Embryonic facial prominence (tissue), 1 donor: ENCODE data around the gene USP6NL.
"Not testable (repeated sequence)": the region's sequence is repeated elsewhere in the genome, so short reads cannot be mapped to it uniquely, and the experiment has no call there.

Experiments
- DNase-seq: peaks from one replicate; pipeline ENCODE4 v3.0.0-alpha.2; 2016; ENCODE audit errors: extremely low spot score

The USP6NL gene

DNA sequence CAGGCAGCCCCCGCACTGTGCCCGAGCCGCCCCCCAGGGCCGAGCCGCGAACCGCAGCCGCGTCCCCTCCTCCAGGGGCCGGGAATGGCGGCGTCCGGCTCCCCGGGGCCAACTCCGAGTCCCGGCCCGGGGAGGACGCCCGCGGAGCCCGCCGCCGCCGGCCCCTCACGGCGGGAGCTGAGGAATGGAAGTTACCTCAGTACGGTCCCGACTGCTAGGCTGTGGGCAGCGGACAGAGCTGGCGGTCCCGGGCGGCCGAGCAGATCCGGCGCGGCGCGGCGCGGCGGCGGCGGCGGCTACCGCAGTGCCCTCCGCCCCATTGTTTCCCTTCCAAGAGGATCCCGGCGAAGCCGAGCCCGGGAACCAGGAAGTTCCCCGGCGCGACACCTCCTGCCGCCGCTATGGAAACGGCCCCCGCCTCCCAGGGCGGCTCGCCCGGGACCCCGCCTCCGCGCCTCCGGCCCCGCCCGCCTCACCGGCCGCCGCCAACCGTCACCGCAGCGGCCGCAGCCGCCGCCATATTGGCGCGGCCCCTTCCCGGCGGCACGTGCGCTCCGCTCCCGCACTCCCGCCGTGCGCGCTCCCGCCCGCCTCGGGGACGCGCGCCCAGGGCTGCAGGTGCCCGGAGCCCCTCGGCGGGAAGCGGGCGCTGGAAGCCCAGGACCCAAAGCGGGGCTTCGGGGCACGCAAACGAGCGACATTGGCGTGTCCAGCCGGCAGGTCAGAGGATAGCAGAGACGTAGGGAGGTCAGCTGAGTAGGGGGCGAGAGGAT lies at the start of gene USP6NL:
Gene USP6NL (minus strand): TSS at position 403 of the 773 bp plus-strand sequence. CDS start 14,016 bp downstream, outside the sequence.
- DNase-seq: peak; percentile 27

DNA sequence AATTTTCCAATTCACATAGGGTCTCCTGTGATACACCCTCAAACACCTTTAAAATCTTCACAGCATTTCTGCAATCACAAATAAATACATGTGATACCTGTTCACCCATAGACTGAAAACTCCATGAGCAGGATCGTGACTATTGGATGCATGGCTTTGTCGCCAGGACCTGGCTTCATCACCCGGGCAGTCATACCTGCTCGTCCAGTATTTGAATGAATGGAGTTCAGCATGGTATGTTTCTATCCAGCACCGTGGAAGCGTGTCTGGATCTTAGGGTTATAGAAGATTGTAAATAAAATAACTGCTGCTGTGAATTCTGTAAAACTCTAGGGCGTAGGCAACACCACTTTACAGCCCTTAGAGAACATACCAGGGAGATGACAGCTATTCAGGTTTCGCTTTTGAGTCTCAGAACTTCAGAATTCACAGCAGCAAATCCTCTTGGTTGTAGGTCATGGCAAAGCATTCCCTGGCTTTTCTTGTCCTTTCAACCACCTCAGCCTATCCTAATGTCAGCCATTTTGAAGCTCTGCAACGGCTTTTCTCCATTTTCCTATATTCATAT lies 47.4 kb upstream of the USP6NL start:
- DNase-seq: no peak

- DNase-seq: no peak
Measured at GRCh38 chr10:11655836-11656235, 44.4 kb upstream of the USP6NL start.

DNA sequence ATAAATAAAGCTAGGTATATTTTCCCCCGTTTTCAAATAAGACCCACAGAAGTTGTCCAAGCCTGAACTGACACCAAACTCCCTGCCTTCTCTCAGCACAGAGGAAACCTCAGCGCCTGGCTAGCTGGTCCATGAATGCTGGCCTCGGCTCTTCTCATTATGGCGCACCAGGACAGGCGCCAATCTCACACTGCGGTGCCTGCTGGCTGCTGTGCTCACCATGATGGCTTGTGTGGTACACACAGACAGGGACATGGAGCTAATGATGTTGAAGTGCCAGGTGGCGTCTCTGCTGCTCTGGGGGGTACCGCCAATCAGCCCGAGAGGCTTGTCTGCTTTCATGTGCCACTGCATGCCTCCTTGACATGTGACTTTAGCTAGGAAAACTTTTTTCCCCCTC lies 43.2 kb upstream of the USP6NL start:
- DNase-seq: no peak

DNA sequence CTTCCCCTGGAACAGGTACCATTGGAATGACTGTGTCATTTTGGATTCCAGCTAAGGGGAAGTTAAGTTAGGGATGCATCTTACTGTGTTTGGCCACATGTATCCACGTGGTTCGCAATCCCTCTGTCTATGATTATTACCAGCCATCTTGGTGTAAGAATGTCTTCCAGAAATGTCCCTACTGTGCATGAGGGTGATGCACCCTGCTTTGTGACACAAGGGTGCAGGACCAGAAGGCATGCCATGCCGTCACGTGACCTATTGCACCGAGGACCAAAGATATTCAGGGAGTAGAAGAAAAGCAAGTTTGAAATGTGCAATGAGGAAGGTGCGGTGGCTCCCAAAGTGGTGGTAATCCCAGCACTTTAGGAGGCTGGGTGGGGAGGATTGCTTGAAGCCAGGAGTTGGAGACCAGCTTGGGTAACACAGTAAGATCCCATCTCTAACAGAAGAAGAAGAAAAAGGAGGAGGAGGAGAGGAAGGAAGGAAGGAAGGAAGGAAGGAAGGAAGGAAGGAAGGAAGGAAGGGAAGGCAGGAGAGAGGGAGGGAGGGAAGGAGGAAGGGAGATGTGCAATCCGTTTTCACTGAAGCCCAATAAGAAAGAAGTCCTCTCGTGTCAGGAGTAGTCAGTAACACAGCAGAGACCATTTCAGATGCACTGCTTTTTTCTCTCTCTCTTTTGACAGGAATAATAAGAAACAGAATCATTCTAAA lies 42.5 kb upstream of the USP6NL start:
- no peak for DNase-seq

GRCh38 chr10:11647676-11648075 lies 36.2 kb upstream of the USP6NL start:
- no peak for DNase-seq

- DNase-seq: no peak
Measured at GRCh38 chr10:11646450-11646849, 35.0 kb upstream of the USP6NL start.

GRCh38 chr10:11643039-11643438 lies 31.6 kb upstream of the USP6NL start:
- DNase-seq: no peak

DNA sequence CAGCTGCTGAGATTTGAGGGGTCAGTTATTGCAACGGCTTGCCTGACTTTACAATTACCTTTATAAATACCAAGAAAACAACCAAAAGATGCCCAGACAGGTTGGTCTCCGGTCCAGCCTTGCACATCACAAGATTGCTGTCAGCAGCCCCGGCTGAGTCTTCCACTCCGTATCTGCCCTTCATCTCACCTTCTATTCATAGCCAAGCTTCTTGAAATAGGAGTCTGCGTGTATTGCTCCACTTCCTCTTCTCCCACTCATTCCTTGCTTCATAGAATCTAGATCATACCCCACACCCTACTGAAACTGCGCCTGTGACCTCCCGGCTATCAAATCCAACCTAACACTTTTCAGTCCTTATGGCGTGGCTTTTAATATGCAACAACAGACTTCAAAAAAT lies 31.1 kb upstream of the USP6NL start:
- no peak for DNase-seq

DNA sequence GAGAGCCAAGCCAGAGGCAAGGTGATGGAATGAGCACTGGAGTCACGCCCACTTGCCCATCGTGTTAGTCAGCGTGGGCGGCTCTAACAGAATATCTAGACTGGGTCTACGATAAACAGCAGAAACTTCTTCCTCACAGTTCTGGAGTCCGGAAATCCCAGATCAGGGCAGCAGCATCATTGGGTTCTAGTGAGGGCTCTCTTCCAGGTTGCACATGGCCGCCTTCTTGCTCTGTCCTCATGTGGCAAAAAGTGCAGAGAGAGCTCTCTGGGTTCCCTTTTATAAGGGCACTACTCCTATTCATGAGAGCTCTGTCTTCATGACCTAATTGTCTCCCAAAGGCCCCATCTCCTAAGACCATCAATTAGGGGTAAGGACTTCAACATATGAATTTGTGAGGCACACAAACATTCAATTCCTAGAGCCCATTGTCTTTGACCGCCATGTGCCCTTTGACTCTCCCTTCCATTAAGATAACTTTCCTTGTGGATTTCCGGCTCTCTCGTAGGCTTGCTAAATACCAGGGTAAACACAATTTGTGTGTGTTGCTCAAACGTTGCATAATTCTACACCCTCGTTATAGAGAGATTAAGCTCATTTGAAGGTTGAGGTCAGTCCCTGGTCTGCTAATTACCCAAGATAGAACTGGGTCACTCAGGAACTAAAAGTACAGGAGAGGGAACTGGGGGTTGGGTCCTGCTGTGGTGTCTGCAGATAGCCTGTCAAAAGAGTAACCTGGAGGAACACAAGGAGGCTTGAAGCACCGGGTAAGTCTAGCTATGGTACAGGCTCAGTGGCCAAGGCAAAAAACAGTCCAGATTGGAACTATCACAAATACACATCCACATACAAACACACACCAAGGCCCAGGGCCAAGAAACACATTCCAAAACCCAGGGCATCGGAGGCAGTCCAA lies 28.7 kb upstream of the USP6NL start:
- DNase-seq: no peak

DNA sequence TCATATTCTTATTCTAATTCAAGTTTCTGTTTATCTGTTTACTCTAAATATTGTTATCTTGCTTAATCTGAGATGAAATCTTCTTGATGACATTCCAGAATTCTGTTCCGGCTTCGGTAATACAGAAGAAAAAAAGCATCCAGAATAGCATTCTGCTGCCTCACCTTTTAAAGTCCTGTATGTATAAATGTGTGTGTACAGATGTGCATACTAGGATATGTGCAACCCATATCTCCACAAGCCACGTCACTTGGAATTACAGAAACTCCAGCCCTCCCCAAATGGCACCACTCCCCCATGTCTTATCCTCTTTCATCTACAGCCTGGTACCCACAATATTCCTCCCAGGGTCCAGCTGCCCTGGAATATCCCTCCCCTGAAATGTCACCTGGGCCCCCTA lies 27.9 kb upstream of the USP6NL start:
- no peak for DNase-seq

GRCh38 chr10:11638055-11638698 lies 26.7 kb upstream of the USP6NL start:
- no peak for DNase-seq

- no peak for DNase-seq
Measured at GRCh38 chr10:11636697-11637303, 25.4 kb upstream of the USP6NL start.

DNA sequence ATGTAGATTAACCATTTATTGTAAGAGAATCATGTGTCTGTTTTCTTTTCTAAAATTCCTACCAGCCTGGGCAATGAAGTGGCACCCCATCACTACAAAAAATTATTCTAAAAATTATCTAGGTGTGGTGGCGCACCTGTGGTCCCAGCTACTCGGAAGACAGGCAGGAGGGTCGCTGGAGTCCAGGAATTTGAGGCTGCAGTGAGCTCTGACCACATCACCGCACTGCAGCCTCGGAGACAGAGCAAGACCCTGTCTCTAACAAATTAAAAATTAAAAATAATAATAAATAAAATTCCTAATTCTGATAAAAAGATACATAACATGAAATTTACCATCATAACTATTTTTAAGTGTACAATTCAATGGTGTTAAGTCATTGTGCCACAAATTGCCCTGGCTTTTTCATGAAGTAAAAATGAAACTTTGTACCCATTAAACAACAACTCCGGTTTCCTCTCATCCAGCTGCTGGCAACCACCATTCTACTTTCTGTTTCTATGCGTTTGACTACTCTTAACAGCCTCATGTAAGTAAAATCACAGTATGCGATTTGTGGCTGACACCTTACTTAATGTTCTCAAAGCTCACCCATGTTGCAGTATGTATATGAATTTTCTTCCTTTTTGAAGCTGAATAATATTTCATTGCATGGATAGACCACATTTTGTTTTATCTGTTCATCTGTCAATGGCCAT lies 20.6 kb upstream of the USP6NL start:
- no peak for DNase-seq

DNA sequence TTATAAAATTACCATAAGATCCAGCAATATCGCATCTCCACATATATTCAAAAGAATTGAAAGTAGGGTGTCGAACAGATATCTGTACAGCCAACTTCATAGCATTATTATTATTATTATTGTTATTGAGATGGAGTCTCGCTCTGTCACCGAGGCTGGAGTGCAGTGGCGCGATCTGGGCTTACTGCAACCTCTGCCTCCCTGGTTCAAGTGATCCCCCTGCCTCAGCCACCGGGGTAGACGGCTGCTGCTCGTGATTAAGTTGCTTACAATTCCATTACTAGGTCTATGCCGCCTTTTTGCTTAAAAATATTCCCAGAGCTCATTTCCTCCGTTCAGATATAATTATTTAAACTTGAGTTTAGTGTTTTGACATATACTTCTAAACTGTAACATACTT lies 19.8 kb upstream of the USP6NL start:
- no peak for DNase-seq

- DNase-seq: no peak
Measured at GRCh38 chr10:11629731-11630130, 18.3 kb upstream of the USP6NL start.

DNA sequence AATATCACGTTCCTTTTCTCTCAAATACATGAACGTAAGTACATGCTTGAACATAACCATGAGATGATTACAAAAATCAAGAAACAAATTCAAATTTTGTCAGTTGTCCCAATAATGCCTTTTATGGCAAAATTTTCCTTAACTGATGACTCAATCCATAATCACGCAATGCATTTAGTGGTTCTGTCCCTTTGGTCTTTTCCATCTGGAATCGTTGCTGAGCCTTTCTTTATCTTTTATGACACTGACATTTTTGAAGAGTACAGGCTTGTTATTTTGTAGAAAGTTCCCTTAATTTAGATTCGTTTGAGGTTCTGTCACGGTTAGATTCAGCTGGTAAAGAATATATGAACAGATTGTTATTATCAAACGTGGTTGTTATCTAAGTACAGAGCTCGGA lies 16.5 kb upstream of the USP6NL start:
- DNase-seq: not testable (repeated sequence)

GRCh38 chr10:11626071-11626470 lies 14.6 kb upstream of the USP6NL start:
- no peak for DNase-seq

DNA sequence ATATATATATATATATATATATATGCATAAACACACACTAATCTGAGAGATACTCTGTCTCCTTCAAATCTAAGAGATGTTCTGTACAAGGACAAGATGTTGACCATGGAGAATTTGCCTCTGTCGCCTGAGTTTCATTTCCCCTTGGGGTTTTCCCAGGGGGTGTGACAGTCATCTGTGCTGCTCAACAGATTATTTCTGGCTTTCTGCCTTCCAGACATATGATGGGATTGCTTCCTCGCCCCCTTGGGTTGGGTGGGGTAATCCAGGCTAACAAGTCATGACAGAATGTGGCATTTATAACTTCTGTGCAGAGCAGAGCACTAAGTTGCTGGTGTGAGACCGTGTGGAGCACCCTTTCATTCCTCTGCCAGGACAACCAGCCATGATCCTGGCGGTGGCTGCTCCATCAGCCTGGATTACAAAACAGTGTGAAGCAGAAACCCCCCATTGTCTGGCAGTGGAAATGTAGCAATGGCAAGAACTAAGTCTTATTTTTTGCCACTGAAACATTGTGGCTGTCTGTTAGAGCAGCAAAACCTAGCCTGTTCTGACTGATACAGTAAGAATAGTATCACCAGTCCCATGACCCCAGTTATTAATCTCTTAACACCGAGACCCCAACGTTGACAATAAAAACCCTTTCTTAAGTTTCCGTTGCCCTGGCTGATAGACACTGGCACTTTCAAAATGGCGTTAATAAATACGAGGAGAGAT lies 13.7 kb upstream of the USP6NL start:
- no peak for DNase-seq

DNA sequence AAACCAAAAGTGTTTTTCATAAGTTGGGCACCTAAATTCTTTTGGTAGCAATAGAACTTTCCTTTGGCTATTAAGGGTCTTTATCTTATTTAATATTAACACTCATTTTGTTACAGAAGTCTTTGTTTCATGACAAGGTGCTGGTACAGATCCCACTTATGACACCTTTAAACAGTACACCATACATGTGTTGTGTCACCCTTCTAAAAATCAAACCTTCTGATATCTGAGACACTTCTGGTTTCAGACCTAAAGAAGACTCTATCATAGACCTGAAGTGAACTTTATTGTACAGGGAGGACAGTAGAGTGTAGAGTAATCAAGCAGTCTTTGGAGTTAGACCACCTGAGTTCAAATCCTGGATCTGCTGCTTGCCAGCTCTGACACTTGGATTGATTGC lies 5.8 kb upstream of the USP6NL start:
- no peak for DNase-seq
